K562 (cell line): Measurements from ENCODE around the gene WTAP. TPM values are rescaled to one million over a fixed set of nuclear protein-coding genes. Genes with fewer than 3 reads are reported as not detected.

Experiments
- CLOCK ChIP-seq: fragments of 250-450 bp; sonication (Bioruptor Pico); IDR thresholded peaks from 2 replicates; pipeline ENCODE4 v1.4.0; 2020; ENCODE audit warnings: mild to moderate bottlenecking, moderate library complexity, borderline replicate concordance
- E2F5 ChIP-seq: sonication (generic); formaldehyde crosslinking; IDR thresholded peaks from 2 replicates; pipeline ENCODE4 v1.8.0; 2022; ENCODE audit warnings: mild to moderate bottlenecking, missing genetic modification reagents
- HDAC3 ChIP-seq: fragments of 450-650 bp; IDR thresholded peaks from 2 replicates; pipeline ENCODE4 v1.6.1; 2018; ENCODE audit warnings: borderline replicate concordance, mild to moderate bottlenecking, moderate library complexity; ENCODE audit not compliant: partially characterized antibody
- HMGN3 ChIP-seq: IDR thresholded peaks from 2 replicates; pipeline ENCODE4 v1.6.1; 2011; ENCODE audit warnings: borderline replicate concordance, low read depth, mild to moderate bottlenecking, mixed read lengths, low read length; ENCODE audit not compliant: insufficient read length; ENCODE audit errors: extremely low read depth
- HNRNPL ChIP-seq: fragments of 200-400 bp; formaldehyde crosslinking; IDR thresholded peaks from 2 replicates; pipeline ENCODE4 v1.6.1; 2017; ENCODE audit warnings: low read depth, mild to moderate bottlenecking, low read length
- MNT ChIP-seq, 2 experiments: fragments of 450-650 bp; conservative IDR thresholded peaks; 2 replicates each; pipeline ENCODE4 v1.6.1; 2017; ENCODE audit warnings: mild to moderate bottlenecking in 2 of 2, moderate library complexity in 2 of 2
- MTA3 ChIP-seq: fragments of 450-650 bp; formaldehyde crosslinking; IDR thresholded peaks from 2 replicates; pipeline ENCODE4 v1.6.1; 2017; ENCODE audit warnings: mild to moderate bottlenecking, borderline replicate concordance
- POLR2AphosphoS5 ChIP-seq: IDR thresholded peaks from 2 replicates; pipeline ENCODE4 v1.6.1; 2011; ENCODE audit warnings: mild to moderate bottlenecking, low read depth, low read length, moderate library complexity; ENCODE audit not compliant: control insufficient read depth, insufficient read depth
- POLR2G ChIP-seq: fragments of 200-400 bp; formaldehyde crosslinking; IDR thresholded peaks from 2 replicates; pipeline ENCODE4 v1.6.1; 2017; ENCODE audit warnings: low read depth, mild to moderate bottlenecking, antibody characterized with exemption, low read length, moderate library complexity
- TEAD4 ChIP-seq, 2 experiments: sonication (generic) in 1 of 2; formaldehyde crosslinking in 1 of 2; IDR thresholded peaks; 2 replicates each; pipeline versions ENCODE4 v1.6.1 to v1.8.0; 2012 to 2022; ENCODE audit warnings: borderline replicate concordance in 1 of 2, inconsistent platforms in 1 of 2, low read length in 1 of 2, mild to moderate bottlenecking in 1 of 2, missing genetic modification reagents in 1 of 2
- polyA plus RNA-seq, 8 experiments: library from polyadenylated mRNA; depleted of rRNA in 4 of 8; stranded (reverse) in 5 of 8; unstranded in 3 of 8; fragments of >200 nt; fragmentation: Nextera tagmentation in 2 of 8; fragmentation: Illumina TruSeq in 1 of 8; extraction: Ambion mirVana in 2 of 8; extraction: Trizol in 1 of 8; gene quantifications; 2 replicates each; pipeline versions ENCODE4 v1.2.1 to v1.2.3, GENCODE V29; 2011 to 2014; ENCODE audit warnings: inconsistent platforms in 1 of 8, missing spikeins in 1 of 8
- total RNA-seq, 7 experiments: library from RNA; depleted of rRNA in 6 of 7; stranded (reverse); fragments of >200 nt in 6 of 7; fragmentation: Illumina TruSeq in 2 of 7; extraction: Trizol in 2 of 7; gene quantifications; 2 replicates each; pipeline versions ENCODE4 v1.2.1 to v1.2.3, GENCODE V29; 2011 to 2021; ENCODE audit warnings: low replicate concordance in 1 of 7

WTAP gene
- total and polyA plus RNA-seq, 9 of the 15 experiments (the other 6 are each of a cell fraction or from before 2014, with no cell fraction given), result 52.4 to 156 (median 110) TPM

- TF ChIP-seq CLOCK (CRISPR knock-in tag) (no peak), MTA3 (peak; percentile 10; the same call in 1 of the 2 replicates), POLR2AphosphoS5 (peak; percentile 77), TEAD4 (IDR thresholded peaks at IDR 0.05; ENCODE audit: low read length) (no peak), TEAD4 (CRISPR knock-in tag; IDR thresholded peaks at IDR 0.05; ENCODE audit: borderline replicate concordance) (peak; percentile 22; the same call in 1 of the 2 replicates), MNT (conservative IDR thresholded peaks at IDR 0.05) (peak; percentile 11 to 50; a peak in 1 of 4 replicates), HMGN3 (peak; percentile 84), HDAC3 (no peak), HNRNPL (peak; percentile 76), E2F5 (no peak), POLR2G (peak; percentile 98)
Observed at GRCh38 chr6:159693128-159693893, 34.0 kb upstream of the WTAP start, which contains the start of gene SOD2 (continued).
